Omental fat pad (tissue), 4 donors: ENCODE results near the gene PRELID3B. TPM values are rescaled to one million over a fixed set of nuclear protein-coding genes. Genes with fewer than 3 reads are reported as not detected.

ENCODE experiments used
- ATAC-seq: fragments of 150-250 bp; one replicate; pipeline ENCODE4 v1.9.1; 2016; ENCODE audit warnings: mild to moderate bottlenecking, moderate library complexity; ENCODE audit not compliant: low FRiP score
- DNase-seq: peaks from one replicate; pipeline ENCODE4 v3.0.0-alpha.2; 2019; ENCODE audit warnings: low spot score
- CTCF ChIP-seq, 3 donors: fragments of 450-650 bp; IDR thresholded peaks; one replicate each; pipeline ENCODE4 v1.5.1; 2016 to 2017; ENCODE audit warnings: antibody characterized with exemption in 3 of 3, mild to moderate bottlenecking in 3 of 3, moderate library complexity in 2 of 3
- total RNA-seq, 4 donors: library from RNA; depleted of rRNA; stranded (reverse); fragments of >200 nt; gene quantifications; one replicate each; pipeline ENCODE4 v1.1.0, GENCODE V29; 2016

Gene PRELID3B
- total RNA-seq, 4 donors from 2014 or later: 33.1 to 71.1 (median 51.2) TPM

DNA sequence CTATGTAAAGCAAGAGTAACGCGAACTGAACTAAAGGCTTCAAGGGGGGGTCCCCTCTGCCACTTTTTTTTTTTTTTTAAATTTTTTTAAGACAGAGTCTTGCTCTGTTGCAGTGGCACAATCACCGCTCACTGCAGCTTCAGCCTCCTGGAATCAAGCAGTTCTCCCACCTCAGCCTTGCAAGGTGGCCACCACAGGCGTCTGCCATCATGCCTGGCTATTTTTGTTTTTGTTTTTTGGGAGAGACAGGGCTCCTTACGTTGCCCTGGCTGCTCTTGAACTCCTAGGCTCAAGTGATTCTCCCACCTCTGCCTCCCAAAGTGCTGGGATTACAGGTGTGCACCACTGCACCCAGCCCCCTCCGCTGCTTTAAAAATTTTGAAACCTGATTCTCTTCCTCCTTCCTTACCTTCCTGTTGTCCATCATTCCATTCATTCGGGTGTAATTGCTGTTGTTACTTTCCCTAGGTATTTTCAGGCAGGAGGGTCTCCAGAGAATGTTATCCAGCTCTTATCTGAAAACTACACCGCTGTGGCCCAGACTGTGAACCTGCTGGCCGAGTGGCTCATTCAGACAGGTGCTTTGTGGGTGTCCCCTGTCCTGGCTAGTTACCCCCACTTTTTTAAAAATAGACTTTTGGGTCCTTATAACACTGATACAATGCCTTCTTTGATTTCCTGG lies 56.2 kb downstream of the PRELID3B start:
- DNase-seq (no peak), ATAC-seq (no peak)
- TF ChIP-seq CTCF (IDR thresholded peaks at IDR 0.05): no peak

- DNase-seq (no peak), ATAC-seq (no peak)
- TF ChIP-seq CTCF (IDR thresholded peaks at IDR 0.05): no peak
Observed at GRCh38 chr20:58985656-58986055, 56.9 kb downstream of the PRELID3B start.

GRCh38 chr20:58984691-58985090 lies 57.9 kb downstream of the PRELID3B start:
- no peak for DNase-seq
- no peak for ATAC-seq
- no peak for TF ChIP-seq CTCF (IDR thresholded peaks at IDR 0.05)

Other genes starting within 250 kb of the PRELID3B start
- gene GNAS-AS1, start 191.9 kb downstream of the PRELID3B start, total RNA-seq: under 1 TPM in 1 of 4 donors, not detected in 3; 0.28 TPM
- 100 to 1,000 TPM; 606 to 837 (median 753) TPM for gene GNAS, start 190.1 kb downstream of the PRELID3B start, total RNA-seq
- 10 to 100 TPM; 44.7 to 63.5 (median 53.4) TPM for gene NELFCD, start 61.5 kb downstream of the PRELID3B start, total RNA-seq
- gene CTSZ, start 35.5 kb downstream of the PRELID3B start, total RNA-seq: 100 to 1,000 TPM; 165 to 410 (median 217) TPM
- under 1 TPM; 0.19 to 0.56 (median 0.36) TPM for gene TUBB1, start 23.4 kb downstream of the PRELID3B start, total RNA-seq
- 10 to 100 TPM; 33.4 to 46.4 (median 37.5) TPM for gene ATP5F1E, start 10.5 kb downstream of the PRELID3B start, total RNA-seq
- gene ZNF831, start 121.0 kb upstream of the PRELID3B start, total RNA-seq: 1 to 10 TPM; 1.3 to 3.6 (median 2.0) TPM